Choroid plexus epithelial cell (primary cell): Measurements from ENCODE around the gene POM121L2.
A peak's percentile ranks its signal among the peaks of the same experiment; 100 is the strongest.

Experiments used
- DNase-seq: peaks from one replicate; pipeline ENCODE4 v3.0.0-alpha.2; 2010; ENCODE audit warnings: low read depth
- H3K4me3 ChIP-seq: 2 replicates; pipeline ENCODE4 v1.5.1; 2011; ENCODE audit warnings: low read depth, mild to moderate bottlenecking, control low read depth, low read length, moderate library complexity
- CTCF ChIP-seq: conservative IDR thresholded peaks from 2 replicates; pipeline ENCODE4 v1.5.1; 2011; ENCODE audit warnings: low read depth, mild to moderate bottlenecking, control low read depth, inconsistent platforms, low read length, moderate library complexity

The POM121L2 gene

GRCh38 chr6:27312146-27312949 lies at the start of gene POM121L2:
Gene POM121L2 (minus strand): TSS chr6:27312273. CDS start chr6:27312170, 103 bp downstream.
- TF ChIP-seq CTCF: peak; percentile 80
- peak; percentile 61 for DNase-seq
- peak within 1 kb of the TSS; percentile 60 for H3K4me3 ChIP-seq

DNA sequence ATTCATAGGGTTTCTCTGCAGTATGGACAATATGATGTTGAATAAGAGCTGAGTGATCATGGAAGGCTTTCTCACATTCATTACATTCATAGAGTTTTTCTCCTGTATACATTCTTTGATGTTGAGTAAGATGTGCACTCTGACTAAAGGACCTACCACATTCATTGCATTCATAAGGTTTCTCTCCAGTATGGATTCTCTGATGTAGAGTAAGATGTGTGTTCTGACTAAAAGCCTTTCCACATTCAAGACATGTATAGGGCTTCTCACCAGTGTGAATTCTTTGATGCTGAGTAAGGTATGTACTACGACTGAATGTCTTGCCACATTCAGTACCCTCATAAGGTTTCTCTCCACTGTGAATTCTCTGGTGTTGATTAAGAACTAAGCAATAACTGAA lies 47.2 kb upstream of the POM121L2 start:
- no peak for TF ChIP-seq CTCF
- DNase-seq: no peak
- H3K4me3 ChIP-seq: no peak overlapping the region

DNA sequence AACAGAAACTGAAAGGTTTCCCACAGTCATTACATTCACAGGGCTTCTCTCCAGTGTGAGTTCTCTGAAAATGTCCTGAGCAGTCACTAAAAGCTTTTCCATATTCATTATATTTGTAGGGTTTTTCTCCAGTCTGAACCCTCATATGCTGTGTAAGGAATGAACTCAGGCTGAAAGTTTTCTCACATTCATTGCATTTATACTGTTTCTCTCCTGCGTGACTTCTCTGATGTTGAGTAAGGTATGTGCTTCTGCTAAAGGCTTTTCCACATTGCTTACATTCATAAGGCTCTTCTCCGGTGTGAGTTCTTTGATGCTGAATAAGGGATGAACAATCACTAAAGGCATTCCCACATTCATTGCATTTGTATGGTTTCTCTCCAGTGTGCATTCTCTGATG lies 46.7 kb upstream of the POM121L2 start:
- TF ChIP-seq CTCF: no peak
- H3K4me3 ChIP-seq: no peak overlapping the region
- no peak for DNase-seq

GRCh38 chr6:27352850-27353249 lies 40.8 kb upstream of the POM121L2 start:
- TF ChIP-seq CTCF: no peak
- no peak overlapping the region for H3K4me3 ChIP-seq
- DNase-seq: no peak

- no peak for DNase-seq
- H3K4me3 ChIP-seq: no peak overlapping the region
- TF ChIP-seq CTCF: no peak
Measured at GRCh38 chr6:27334141-27334540, 22.1 kb upstream of the POM121L2 start.

DNA sequence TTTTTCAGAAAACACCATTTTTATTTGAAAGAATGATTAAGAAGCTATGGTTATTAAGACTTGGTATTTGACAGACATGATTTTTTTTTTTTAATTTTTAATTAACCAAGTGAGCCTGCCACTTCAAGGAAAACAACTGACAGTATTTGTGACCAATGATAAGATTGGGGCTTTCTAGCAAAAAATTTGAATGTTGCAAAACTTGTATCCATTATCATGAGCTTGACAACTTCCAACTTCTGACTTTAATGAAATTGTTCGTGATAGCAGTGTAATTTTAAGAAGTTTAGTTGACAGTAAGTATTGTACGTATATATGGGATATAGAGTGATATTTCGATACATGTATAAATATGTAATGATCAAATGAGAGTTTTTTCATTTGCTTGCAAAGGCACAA lies 21.6 kb upstream of the POM121L2 start:
- peak overlapping the region; percentile 55 for H3K4me3 ChIP-seq
- TF ChIP-seq CTCF: no peak
- no peak for DNase-seq
